Suprapubic skin (tissue), 4 donors: Measurements from ENCODE around the gene PGM1. TPM values are rescaled to one million over a fixed set of nuclear protein-coding genes. Genes with fewer than 3 reads are reported as not detected.

Source experiments
- DNase-seq, 2 donors: peaks; one replicate each; pipeline ENCODE4 v3.0.0-alpha.2; 2019; ENCODE audit warnings: low spot score in 2 of 2
- H3K27ac ChIP-seq: fragments of 200-600 bp; sonication (generic); one replicate; pipeline ENCODE4 v1.5.1; 2019
- H3K27me3 ChIP-seq: fragments of 200-600 bp; sonication (generic); one replicate; pipeline ENCODE4 v1.5.1; 2019
- H3K36me3 ChIP-seq: fragments of 200-600 bp; sonication (generic); one replicate; pipeline ENCODE4 v1.5.1; 2019
- H3K4me1 ChIP-seq: fragments of 200-600 bp; sonication (generic); one replicate; pipeline ENCODE4 v1.5.1; 2019
- H3K4me3 ChIP-seq: fragments of 200-600 bp; sonication (generic); one replicate; pipeline ENCODE4 v1.5.1; 2019; ENCODE audit warnings: mild to moderate bottlenecking
- H3K9me3 ChIP-seq: fragments of 200-600 bp; sonication (generic); one replicate; pipeline ENCODE4 v1.5.1; 2019
- EP300 ChIP-seq: sonication (generic); formaldehyde crosslinking; IDR thresholded peaks from one replicate; pipeline ENCODE4 v1.6.1; 2017; ENCODE audit warnings: antibody characterized with exemption
- POLR2A ChIP-seq, 2 donors: fragments of 450-650 bp; IDR thresholded peaks; one replicate each; pipeline ENCODE4 v1.6.1; 2017; ENCODE audit warnings: antibody characterized with exemption in 2 of 2, mild to moderate bottlenecking in 2 of 2, moderate library complexity in 2 of 2
- POLR2AphosphoS5 ChIP-seq, 3 donors: sonication (generic); formaldehyde crosslinking; IDR thresholded peaks; one replicate each; pipeline ENCODE4 v1.6.1; 2017; ENCODE audit warnings: antibody characterized with exemption in 3 of 3
- WGBS: methylation state at CpG from one replicate; pipeline ENCODE4 v1.1.5; 2018; 5-methylcytosine and 5-hydroxymethylcytosine counted together
- total RNA-seq, 4 donors: library from RNA; depleted of rRNA; stranded (reverse); fragments of >200 nt; gene quantifications; one replicate each; pipeline ENCODE4 v1.1.0, GENCODE V29; 2016
- TF ChIP-seq, protein P1 (sequence below), 2 donors: fragments of 200-600 bp in 1 of 2; fragments of 450-650 bp in 1 of 2; sonication (generic) in 1 of 2; IDR thresholded peaks; one replicate each; pipeline ENCODE4 v1.5.1; 2016 to 2019; ENCODE audit warnings: antibody characterized with exemption in 2 of 2, mild to moderate bottlenecking in 1 of 2, moderate library complexity in 1 of 2

Gene PGM1
- total RNA-seq = 10 to 100 TPM; 38.9 to 52.8 (median 45.4) TPM

DNA sequence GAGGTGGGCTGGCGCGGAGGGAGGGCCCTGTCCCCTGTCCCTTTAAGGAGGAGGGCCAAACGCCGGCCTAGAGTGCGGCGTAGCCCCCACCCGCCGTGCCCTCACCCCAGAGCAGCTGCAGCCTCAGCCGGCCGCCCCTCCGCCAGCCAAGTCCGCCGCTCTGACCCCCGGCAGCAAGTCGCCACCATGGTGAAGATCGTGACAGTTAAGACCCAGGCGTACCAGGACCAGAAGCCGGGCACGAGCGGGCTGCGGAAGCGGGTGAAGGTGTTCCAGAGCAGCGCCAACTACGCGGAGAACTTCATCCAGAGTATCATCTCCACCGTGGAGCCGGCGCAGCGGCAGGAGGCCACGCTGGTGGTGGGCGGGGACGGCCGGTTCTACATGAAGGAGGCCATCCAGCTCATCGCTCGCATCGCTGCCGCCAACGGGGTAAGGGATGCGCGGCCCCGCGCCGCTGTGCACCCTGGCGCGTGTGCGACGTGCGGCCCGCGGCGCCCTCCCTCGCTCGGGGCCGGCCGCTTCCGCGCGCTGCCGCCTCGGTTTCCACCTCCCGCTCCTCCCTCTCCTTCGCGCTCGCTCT lies at the start of gene PGM1:
TSS of gene PGM1 (plus strand) at position 109 of the 583 bp plus-strand sequence. CDS start at position 187, 78 bp downstream.
- DNase-seq = peak; percentile 87 to 90
- Histone ChIP-seq H3K27me3 (no peaks in the 10 kb centered on the region), H3K4me3 (peak within 1 kb of the TSS; percentile 77), H3K27ac (peak within 1 kb of the TSS; percentile 92), H3K36me3 (no peaks in the 10 kb centered on the region), H3K9me3 (no peaks in the 10 kb centered on the region), H3K4me1 (peaks cover 9% of the 10 kb centered on the region)
- TF ChIP-seq, protein P1, sequence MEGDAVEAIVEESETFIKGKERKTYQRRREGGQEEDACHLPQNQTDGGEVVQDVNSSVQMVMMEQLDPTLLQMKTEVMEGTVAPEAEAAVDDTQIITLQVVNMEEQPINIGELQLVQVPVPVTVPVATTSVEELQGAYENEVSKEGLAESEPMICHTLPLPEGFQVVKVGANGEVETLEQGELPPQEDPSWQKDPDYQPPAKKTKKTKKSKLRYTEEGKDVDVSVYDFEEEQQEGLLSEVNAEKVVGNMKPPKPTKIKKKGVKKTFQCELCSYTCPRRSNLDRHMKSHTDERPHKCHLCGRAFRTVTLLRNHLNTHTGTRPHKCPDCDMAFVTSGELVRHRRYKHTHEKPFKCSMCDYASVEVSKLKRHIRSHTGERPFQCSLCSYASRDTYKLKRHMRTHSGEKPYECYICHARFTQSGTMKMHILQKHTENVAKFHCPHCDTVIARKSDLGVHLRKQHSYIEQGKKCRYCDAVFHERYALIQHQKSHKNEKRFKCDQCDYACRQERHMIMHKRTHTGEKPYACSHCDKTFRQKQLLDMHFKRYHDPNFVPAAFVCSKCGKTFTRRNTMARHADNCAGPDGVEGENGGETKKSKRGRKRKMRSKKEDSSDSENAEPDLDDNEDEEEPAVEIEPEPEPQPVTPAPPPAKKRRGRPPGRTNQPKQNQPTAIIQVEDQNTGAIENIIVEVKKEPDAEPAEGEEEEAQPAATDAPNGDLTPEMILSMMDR (IDR thresholded peaks at IDR 0.05) = no peak
- TF ChIP-seq POLR2A (IDR thresholded peaks at IDR 0.05) = peak in 1 of 2 donors; percentile 17
- no peak for TF ChIP-seq EP300
- TF ChIP-seq POLR2AphosphoS5 (IDR thresholded peaks at IDR 0.05) = peak in 1 of 3 donors; percentile 6
- 0% methylated on average over 14 of the region's 64 CpGs for WGBS

GRCh38 chr1:63545780-63546179 lies 47.4 kb upstream of the PGM1 start:
- Histone ChIP-seq H3K4me1 (peaks cover 5% of the 10 kb centered on the region), H3K9me3 (no peaks in the 10 kb centered on the region), H3K4me3 (no peak overlapping the region), H3K27ac (no peak overlapping the region), H3K36me3 (no peaks in the 10 kb centered on the region), H3K27me3 (no peaks in the 10 kb centered on the region)
- no peak for DNase-seq
- TF ChIP-seq POLR2A (IDR thresholded peaks at IDR 0.05) = no peak

- DNase-seq = no peak
- H3K27ac ChIP-seq = peak overlapping the region; percentile 83
- 36% methylated on average over 2 of the region's 2 CpGs for WGBS
- peaks cover 5% of the 10 kb centered on the region for H3K4me1 ChIP-seq
- TF ChIP-seq POLR2AphosphoS5 (IDR thresholded peaks at IDR 0.05) = peak in 1 of 3 donors; percentile 37
- no peak for TF ChIP-seq EP300
- no peak overlapping the region for H3K4me3 ChIP-seq
- H3K27me3 ChIP-seq = no peaks in the 10 kb centered on the region
- no peaks in the 10 kb centered on the region for H3K36me3 ChIP-seq
- no peaks in the 10 kb centered on the region for H3K9me3 ChIP-seq
These were observed 45.5 kb upstream of the PGM1 start for GRCh38 chr1:63547621-63548294.

GRCh38 chr1:63548303-63548702 lies 44.9 kb upstream of the PGM1 start:
- 72% methylated on average over 2 of the region's 2 CpGs for WGBS
- no peaks in the 10 kb centered on the region for H3K9me3 ChIP-seq
- no peaks in the 10 kb centered on the region for H3K36me3 ChIP-seq
- H3K27ac ChIP-seq = peak overlapping the region; percentile 83
- no peak for DNase-seq
- no peak for TF ChIP-seq EP300
- TF ChIP-seq POLR2A (IDR thresholded peaks at IDR 0.05) = no peak
- TF ChIP-seq, protein P1 (IDR thresholded peaks at IDR 0.05) = no peak
- no peak for TF ChIP-seq POLR2AphosphoS5 (IDR thresholded peaks at IDR 0.05)
- no peaks in the 10 kb centered on the region for H3K27me3 ChIP-seq
- peaks cover 5% of the 10 kb centered on the region for H3K4me1 ChIP-seq
- H3K4me3 ChIP-seq = no peak overlapping the region

GRCh38 chr1:63548877-63549276 lies 44.3 kb upstream of the PGM1 start:
- H3K4me3 ChIP-seq = no peak overlapping the region
- no peak overlapping the region for H3K27ac ChIP-seq
- H3K9me3 ChIP-seq = no peaks in the 10 kb centered on the region
- DNase-seq = no peak
- H3K27me3 ChIP-seq = no peaks in the 10 kb centered on the region
- TF ChIP-seq, protein P1 (IDR thresholded peaks at IDR 0.05) = no peak
- TF ChIP-seq POLR2A (IDR thresholded peaks at IDR 0.05) (no peak), POLR2AphosphoS5 (IDR thresholded peaks at IDR 0.05) (no peak), EP300 (no peak)
- no peaks in the 10 kb centered on the region for H3K36me3 ChIP-seq
- peaks cover 5% of the 10 kb centered on the region for H3K4me1 ChIP-seq
- WGBS = 89% methylated on average over 13 of the region's 13 CpGs

- peaks cover 4% of the 10 kb centered on the region for H3K36me3 ChIP-seq
- H3K4me1 ChIP-seq = no peaks in the 10 kb centered on the region
- H3K27ac ChIP-seq = no peak overlapping the region
- no peaks in the 10 kb centered on the region for H3K27me3 ChIP-seq
- H3K4me3 ChIP-seq = no peak overlapping the region
- TF ChIP-seq, protein P1 (IDR thresholded peaks at IDR 0.05) = no peak
- H3K9me3 ChIP-seq = no peaks in the 10 kb centered on the region
- no peak for DNase-seq
These were observed 37.7 kb upstream of the PGM1 start for GRCh38 chr1:63555480-63555879.
